ENCODE data around the gene CHKB.

DNA sequence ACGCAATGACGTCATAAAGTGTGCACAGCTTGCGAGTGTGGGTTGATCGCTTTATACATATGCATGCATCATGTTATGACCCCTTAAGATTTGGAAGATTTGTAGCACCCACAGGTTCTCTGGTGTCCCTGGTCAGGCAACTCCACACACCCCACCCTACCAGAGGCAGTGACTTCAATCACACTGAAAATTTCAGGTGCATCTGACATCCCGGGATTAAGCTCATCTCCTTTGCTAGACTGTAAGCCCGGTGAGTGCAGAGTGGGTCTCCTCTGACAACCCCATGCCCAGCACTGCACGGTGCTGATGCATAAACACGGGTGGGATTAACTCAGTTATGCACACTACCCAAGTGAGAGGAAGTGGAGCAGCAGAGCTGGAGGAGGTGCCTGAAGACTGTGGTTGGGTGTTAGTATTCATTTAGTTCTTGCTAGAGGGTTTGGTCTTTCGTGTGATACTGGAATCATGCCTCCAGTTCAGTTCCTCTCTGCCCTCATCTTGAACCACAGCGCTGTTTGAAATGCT lies 38.8 kb upstream of the CHKB start:
- TF ChIP-seq, protein P1, sequence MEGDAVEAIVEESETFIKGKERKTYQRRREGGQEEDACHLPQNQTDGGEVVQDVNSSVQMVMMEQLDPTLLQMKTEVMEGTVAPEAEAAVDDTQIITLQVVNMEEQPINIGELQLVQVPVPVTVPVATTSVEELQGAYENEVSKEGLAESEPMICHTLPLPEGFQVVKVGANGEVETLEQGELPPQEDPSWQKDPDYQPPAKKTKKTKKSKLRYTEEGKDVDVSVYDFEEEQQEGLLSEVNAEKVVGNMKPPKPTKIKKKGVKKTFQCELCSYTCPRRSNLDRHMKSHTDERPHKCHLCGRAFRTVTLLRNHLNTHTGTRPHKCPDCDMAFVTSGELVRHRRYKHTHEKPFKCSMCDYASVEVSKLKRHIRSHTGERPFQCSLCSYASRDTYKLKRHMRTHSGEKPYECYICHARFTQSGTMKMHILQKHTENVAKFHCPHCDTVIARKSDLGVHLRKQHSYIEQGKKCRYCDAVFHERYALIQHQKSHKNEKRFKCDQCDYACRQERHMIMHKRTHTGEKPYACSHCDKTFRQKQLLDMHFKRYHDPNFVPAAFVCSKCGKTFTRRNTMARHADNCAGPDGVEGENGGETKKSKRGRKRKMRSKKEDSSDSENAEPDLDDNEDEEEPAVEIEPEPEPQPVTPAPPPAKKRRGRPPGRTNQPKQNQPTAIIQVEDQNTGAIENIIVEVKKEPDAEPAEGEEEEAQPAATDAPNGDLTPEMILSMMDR (IDR thresholded peaks at IDR 0.05), result no peak
- TF ChIP-seq POLR2A (IDR thresholded peaks at IDR 0.05), result no peak
